DOHH2 (cell line): ENCODE measurements around the gene BRICD5.

Source experiments
- H3F3A ChIP-seq: fragments of 200-600 bp; sonication (generic), shearing (Covaris generic); 2 replicates; pipeline ENCODE4 v1.6.0; 2016; ENCODE audit warnings: antibody characterized with exemption, mild to moderate bottlenecking; ENCODE audit not compliant: control insufficient read depth, insufficient read depth
- H3K27ac ChIP-seq: fragments of 200-600 bp; sonication (generic); 2 replicates; pipeline ENCODE4 v1.5.1; 2014; ENCODE audit warnings: low read depth, mild to moderate bottlenecking, low read length, moderate library complexity
- H3K27me3 ChIP-seq: fragments of 200-600 bp; sonication (generic); 2 replicates; pipeline ENCODE4 v1.6.1; 2014; ENCODE audit warnings: mild to moderate bottlenecking, low read length, mixed read lengths; ENCODE audit not compliant: control insufficient read depth
- H3K36me3 ChIP-seq: fragments of 200-600 bp; sonication (generic); 2 replicates; pipeline ENCODE4 v1.6.1; 2014; ENCODE audit warnings: mild to moderate bottlenecking, low read length, moderate library complexity, mixed read lengths; ENCODE audit not compliant: control insufficient read depth
- H3K4me1 ChIP-seq: fragments of 200-600 bp; sonication (generic); 2 replicates; pipeline ENCODE4 v1.6.1; 2014; ENCODE audit warnings: mild to moderate bottlenecking, low read length, mixed read lengths; ENCODE audit not compliant: control insufficient read depth
- H3K4me2 ChIP-seq: fragments of 200-600 bp; sonication (generic); 2 replicates; pipeline ENCODE4 v1.6.0; 2014; ENCODE audit warnings: mild to moderate bottlenecking, low read length, moderate library complexity
- H3K4me3 ChIP-seq: fragments of 200-600 bp; sonication (generic); 2 replicates; pipeline ENCODE4 v1.5.1; 2014; ENCODE audit warnings: mild to moderate bottlenecking, low read length, mixed read lengths
- H3K79me2 ChIP-seq: fragments of 200-600 bp; sonication (generic); 2 replicates; pipeline ENCODE4 v1.6.1; 2014; ENCODE audit warnings: mild to moderate bottlenecking, low read length, mixed read lengths; ENCODE audit not compliant: control insufficient read depth
- H3K9me2 ChIP-seq: fragments of 200-600 bp; sonication (generic); replicated peaks from 2 replicates; pipeline ENCODE4 v1.6.1; 2014; ENCODE audit warnings: mild to moderate bottlenecking, low read length, mixed read lengths; ENCODE audit not compliant: control insufficient read depth
- H3K9me3 ChIP-seq: fragments of 200-600 bp; sonication (generic); 2 replicates; pipeline ENCODE4 v1.6.1; 2014; ENCODE audit warnings: antibody characterized with exemption, low read length, mixed read lengths; ENCODE audit not compliant: control insufficient read depth, insufficient read depth
- H4K20me1 ChIP-seq: fragments of 200-600 bp; sonication (generic); 2 replicates; pipeline ENCODE4 v1.6.0; 2014; ENCODE audit warnings: low read depth, mild to moderate bottlenecking, antibody characterized with exemption, low read length, moderate library complexity; ENCODE audit not compliant: control insufficient read depth, insufficient read depth
- CTCF ChIP-seq: fragments of 200-600 bp; sonication (generic); IDR thresholded peaks from one replicate; pipeline ENCODE4 v1.5.1; 2014; ENCODE audit warnings: antibody characterized with exemption, mild to moderate bottlenecking, low read depth, low read length; ENCODE audit not compliant: poor library complexity, severe bottlenecking
- EZH2phosphoT487 ChIP-seq: fragments of 200-600 bp; sonication (generic); IDR thresholded peaks from 2 replicates; pipeline ENCODE4 v1.6.1; 2017; ENCODE audit warnings: borderline replicate concordance, mild to moderate bottlenecking, antibody characterized with exemption, low read length, moderate library complexity, mixed read lengths

BRICD5 gene

GRCh38 chr16:2163211-2163881 lies 47.3 kb downstream of the BRICD5 start:
- Histone ChIP-seq H3K4me1 (peaks cover 27% of the 10 kb centered on the region), H3K4me2 (no peak overlapping the region), H3K79me2 (peaks cover 72% of the 10 kb centered on the region), H3K4me3 (no peak overlapping the region), H3K27ac (no peak overlapping the region), H3K9me2 (no peaks in the 10 kb centered on the region), H3K36me3 (peaks cover 65% of the 10 kb centered on the region), H3F3A (peaks cover 8% of the 10 kb centered on the region), H4K20me1 (no peaks in the 10 kb centered on the region), H3K9me3 (peaks cover 17% of the 10 kb centered on the region; the same call in 1 of the 2 replicates), H3K27me3 (no peaks in the 10 kb centered on the region)
- TF ChIP-seq EZH2phosphoT487 = no peak
- TF ChIP-seq CTCF = no peak

GRCh38 chr16:2162676-2163118 lies 48.0 kb downstream of the BRICD5 start:
- H3K4me3 ChIP-seq = no peak overlapping the region
- peaks cover 33% of the 10 kb centered on the region for H3K4me1 ChIP-seq
- H3K9me2 ChIP-seq = no peaks in the 10 kb centered on the region
- peaks cover 78% of the 10 kb centered on the region for H3K79me2 ChIP-seq
- H3K27ac ChIP-seq = no peak overlapping the region
- TF ChIP-seq EZH2phosphoT487 (no peak), CTCF (no peak)
- no peaks in the 10 kb centered on the region for H3K27me3 ChIP-seq
- H3F3A ChIP-seq = peaks cover 8% of the 10 kb centered on the region
- peaks cover 64% of the 10 kb centered on the region for H3K36me3 ChIP-seq
- no peaks in the 10 kb centered on the region; the same call in 1 of the 2 replicates for H4K20me1 ChIP-seq
- H3K4me2 ChIP-seq = no peak overlapping the region
- H3K9me3 ChIP-seq = peaks cover 17% of the 10 kb centered on the region; the same call in 1 of the 2 replicates

- H3K36me3 ChIP-seq = peaks cover 64% of the 10 kb centered on the region
- no peak overlapping the region for H3K4me2 ChIP-seq
- H3K79me2 ChIP-seq = peaks cover 86% of the 10 kb centered on the region
These were observed 48.8 kb downstream of the BRICD5 start for GRCh38 chr16:2161911-2162310.

More at GRCh38 chr16:2161911-2162310, 48.8 kb downstream of the BRICD5 start:
- Histone ChIP-seq H3K9me3 (peaks cover 17% of the 10 kb centered on the region; the same call in 1 of the 2 replicates), H3F3A (peaks cover 8% of the 10 kb centered on the region), H3K4me1 (peaks cover 41% of the 10 kb centered on the region), H4K20me1 (no peaks in the 10 kb centered on the region; the same call in 1 of the 2 replicates), H3K9me2 (no peaks in the 10 kb centered on the region), H3K4me3 (no peak overlapping the region), H3K27ac (no peak overlapping the region), H3K27me3 (no peaks in the 10 kb centered on the region)
- TF ChIP-seq CTCF = no peak
- TF ChIP-seq EZH2phosphoT487 = no peak
